GM18861 (cell line): Measurements from ENCODE around the gene PDLIM4.

Experiments
- ATAC-seq: cut with Tn5 transposase; IDR thresholded peaks from one replicate; pipeline ENCODE4 v1.9.1; 2021; ENCODE audit not compliant: unreplicated experiment

Gene PDLIM4

DNA sequence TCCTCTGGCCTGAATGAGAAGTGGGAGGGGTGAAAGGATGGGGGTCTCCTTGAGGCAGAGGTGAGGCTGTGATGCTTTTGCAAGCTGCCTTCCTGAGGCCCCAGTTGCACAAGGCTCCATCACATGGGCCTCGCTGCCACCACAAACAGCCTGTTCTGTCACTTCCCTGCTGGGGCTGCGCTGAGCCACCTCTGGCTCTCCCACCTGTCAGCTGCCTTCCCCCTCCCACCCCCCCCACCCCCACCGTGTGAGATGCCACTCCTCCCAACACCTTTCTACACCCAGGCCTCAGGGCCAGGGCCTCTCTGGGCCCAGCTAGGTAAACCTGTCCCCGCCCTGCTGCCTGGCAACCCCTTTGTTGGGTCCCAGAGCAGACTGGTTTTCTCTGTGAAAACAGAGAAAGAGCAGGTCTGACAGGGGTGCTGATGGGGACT is 4.5 kb upstream of the PDLIM4 start:
- no peak for ATAC-seq

DNA sequence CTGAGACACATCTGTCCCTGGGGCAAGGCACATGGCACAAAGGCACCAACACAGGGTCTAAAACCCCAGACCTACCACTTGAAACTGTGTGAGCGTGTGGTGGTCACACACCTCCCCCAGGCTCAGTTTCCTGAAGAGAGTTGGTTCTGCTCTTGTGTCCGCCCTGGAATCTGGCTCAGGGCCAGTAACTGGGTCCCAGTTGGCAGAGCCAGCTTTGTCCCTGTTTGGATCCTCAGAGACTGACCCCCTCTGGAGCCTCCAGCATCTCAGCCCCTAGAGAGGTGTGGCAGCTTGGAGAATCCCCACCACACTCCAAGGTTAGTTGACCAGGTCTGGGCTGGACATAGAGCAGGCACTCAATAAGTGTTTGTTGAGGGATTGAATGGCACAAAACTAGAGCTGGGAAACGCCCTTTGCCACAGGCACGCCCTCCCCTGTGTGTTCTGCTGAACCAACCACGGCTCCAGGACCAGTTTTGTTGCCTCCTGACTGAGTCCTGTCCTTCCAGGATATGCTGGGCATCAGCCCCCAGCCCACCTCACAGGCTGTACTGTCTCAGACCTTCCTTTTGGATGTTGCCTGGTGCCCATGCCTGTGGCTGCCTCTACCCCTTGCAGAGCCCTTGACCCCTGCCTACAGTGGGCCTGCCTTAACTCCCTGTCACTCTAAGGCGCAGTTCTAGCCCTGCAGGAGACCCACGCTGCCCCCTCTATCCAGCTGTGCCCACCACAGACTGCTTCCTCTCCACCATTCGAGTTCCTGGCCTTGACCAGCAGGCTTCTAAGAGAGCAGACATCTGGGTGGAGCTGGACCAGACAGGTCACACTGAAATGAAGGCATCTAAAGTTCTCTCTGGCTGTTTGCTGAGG is 3.8 kb upstream of the PDLIM4 start:
- no peak for ATAC-seq

DNA sequence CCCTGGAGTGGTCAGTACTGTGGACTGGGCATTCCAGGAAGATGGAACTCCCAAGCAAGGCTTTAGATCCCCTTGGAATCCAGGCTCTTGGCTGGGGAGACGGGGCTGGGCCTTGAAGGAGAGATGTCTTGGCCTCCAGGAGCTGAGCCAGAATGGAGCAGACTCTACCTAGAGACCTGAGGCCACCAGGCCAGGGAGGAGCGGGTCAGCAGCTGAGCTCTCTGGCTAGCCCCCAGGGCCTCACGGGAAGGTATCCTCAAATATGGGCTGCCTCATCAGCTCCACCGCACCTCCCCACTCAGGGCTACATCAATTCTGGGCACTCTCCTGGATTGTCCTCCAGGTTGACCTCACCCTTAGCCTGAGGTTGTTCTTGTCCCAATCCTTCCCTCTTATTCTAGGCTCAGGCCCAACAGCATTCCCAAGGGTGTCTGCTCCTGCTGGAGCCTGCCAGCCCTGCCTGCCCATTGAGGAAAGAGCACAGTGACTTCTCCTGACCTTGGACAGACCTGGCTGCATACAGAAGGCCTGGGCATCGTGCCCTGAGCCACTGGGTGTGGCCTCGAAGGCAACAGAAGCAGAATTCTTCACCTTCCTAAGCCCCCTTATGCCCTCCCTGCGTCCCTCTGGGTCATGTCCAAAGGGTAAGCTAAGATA is 3.0 kb upstream of the PDLIM4 start:
- ATAC-seq = no peak

DNA sequence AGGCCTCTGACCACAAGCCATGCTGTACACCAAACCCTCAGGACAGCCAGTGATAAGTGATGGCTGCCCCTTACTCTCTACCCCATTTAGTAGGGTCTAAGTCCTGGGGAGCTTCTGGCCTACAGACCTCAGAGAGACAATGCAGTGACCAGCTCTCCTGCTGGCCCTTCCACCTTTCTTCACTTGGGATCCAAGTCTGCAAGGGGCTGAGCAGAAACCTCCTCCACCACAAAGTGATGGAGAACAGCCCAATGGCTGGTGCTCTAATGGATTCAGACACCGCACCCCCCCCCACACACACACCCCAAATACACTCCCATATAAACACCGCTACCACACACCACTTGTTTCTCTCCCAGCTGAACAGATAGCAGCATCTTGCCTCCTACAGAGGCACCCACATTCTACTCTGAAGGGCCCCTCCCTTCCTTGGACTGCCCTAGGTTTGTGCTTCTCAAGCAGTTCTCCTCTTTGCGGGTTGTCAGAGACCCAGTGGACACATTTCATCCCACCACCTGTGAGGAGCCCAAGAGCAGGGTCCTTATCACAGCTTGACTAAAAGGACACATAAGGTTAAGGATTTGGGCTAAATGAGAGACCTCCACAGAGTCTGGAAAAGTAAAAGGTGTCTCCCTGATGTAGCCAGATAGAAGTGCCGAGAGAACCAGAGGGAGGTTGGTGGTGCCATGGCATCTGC is 1.3 kb upstream of the PDLIM4 start:
- no peak for ATAC-seq

DNA sequence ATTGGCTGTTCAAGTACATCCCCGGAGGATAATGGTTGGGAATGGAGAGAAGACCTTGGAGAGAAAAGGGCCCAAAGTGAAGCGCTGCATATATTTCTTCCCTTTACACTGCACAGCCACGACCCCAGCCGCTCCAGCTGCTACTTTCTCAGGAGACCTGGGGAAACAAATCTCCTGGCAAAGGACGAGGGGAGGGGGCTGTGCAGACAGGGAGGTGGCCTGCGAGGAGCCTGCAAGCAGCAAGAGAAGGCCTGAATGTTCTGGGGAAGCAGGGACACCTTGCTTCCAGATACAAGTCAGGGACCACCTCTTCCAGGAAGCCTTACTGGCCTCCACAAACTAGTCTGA is 739 bp upstream of the PDLIM4 start:
- ATAC-seq = no peak

DNA sequence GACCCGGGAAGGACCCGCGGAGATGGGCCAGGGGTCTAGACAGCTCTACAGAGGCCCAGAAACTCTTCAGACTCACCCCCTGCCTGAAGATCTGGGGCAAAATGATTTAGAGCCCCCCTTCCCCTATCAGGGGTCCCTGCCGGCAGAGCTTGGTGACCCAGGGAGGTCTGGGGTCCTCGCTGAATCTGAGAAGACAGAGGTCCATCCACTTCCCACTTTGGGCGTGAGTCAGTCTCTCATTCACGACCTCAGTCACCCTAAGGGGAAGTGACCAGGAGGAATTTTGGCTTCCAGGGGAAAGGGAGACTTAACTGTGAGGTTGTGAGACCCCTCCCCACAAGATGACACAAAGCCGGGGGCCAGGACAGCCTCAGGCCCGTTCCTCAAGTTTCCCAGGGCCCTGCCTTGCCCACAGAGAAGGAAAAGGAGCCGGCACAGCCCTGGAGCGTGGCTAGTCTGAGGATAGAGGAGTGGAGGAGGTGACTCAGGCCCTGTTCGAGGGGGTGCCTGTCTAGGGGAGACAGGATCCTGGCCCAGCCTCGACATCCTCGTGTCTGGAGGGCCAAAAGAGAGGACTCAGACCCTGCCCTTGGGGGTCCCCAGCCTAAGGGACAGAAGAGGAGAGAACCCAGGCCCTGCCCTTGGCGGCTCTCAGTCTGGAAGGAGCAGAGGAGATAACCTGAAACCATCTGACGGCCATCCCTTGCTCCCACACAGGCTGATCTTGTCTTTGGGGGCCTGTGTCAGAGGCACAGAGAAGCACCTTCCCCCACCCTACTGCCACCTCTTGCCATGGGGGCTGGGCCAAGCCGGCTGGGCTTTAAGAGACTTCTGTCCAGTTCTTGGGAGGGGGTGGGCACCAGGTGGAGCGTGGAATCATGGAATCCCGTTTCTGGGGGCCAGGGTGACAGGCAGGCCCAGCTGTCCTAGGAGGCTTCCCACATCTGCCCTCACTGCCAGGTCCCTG is 889 bp downstream of the PDLIM4 start:
- ATAC-seq = no peak

DNA sequence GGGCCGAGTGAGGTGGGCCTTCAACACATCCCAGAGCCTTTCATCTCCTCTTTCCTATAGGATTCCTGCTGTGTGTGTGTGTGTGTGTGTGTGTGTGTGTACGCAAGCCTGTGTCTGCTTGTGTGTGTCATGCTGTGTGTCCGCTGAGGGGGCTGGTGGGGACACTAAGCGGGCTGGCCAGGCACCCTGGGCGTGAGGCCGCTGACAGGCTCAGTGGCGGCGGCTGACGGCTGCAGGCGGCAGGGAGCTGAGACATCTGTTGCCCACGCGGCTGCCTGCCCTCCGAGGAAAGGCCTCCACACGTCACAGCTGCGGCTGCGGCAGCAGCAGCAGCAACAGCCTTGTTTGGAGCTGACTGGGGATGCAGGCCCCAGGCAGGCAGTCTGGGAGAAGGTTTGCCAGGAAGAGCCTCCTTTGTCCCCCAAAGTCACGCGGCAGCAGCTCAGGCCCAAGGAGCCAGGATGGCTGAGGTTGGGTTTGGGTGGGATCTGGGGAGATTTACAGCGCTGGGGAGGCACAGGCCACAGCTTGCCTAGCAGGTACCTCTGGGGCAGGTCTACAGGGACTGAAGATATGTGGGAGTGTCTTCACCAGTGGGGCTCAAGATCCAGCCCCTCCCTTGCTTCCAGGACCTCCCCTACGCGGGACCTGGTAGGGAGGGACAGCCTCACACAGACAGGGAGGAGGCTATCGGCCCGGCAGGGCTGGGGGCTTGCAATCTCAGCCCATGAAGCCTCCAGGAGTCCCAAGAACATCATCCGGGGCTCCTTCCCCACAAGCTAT is 1.8 kb downstream of the PDLIM4 start:
- no peak for ATAC-seq

DNA sequence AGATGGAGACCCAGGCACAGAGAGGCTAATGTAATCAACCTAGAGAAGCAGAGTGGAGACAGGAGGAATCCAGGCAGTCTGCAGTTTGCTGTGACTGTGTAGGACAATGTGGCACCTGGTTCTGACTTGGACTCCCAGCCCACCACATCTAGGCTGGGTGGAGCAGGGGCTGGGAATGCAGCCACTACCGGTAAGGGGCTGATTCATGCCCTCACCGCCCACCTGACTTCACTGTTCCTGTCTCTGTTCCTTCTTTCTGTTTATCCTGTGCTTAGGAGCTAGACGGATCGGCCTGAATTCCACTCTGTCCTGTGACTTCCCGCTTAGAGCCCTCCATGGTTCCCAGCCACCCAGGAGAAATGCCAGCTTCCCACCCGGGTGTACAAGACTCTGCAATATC is 2.6 kb downstream of the PDLIM4 start:
- ATAC-seq = no peak

DNA sequence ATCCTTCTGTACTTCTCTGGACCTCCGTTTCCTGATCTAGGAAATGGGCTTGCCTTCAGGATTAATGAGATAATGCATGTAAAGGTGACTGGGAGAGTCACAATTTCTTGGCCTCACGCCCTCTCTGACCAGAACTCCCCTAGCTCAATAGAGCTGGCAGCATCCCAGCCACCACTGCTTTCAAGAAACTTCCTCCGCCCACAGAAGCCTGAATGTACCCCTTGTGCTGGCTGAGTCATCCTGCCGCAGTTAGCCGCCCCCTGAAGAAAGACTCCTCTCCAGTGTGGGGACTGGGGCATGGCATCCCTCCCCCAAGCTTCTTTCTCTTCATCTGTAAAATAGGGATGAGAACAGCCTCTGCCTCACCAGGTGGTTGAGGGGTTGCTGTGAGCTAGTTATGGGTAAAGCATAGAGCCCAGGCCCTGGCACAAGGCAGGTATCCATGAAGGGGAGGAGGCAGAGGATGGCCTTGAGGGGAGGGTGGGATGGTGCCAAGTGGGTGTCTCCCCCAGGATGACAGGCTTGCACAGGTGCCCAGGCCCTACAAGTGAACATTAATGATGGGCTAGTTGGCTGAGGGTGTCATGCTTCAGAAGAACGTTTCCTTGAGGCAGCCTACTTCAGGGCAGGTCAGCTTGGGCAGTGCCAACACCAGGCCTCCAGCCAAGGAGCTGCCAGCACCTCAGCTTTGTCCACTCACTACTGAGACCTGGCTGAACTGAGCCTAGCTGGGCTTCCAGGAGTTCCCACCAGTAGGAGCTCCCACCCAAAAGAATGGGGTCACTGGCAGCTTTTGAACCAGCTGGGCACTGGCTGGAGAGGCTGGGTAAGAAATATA is 3.4 kb downstream of the PDLIM4 start:
- peak; percentile 60 for ATAC-seq

DNA sequence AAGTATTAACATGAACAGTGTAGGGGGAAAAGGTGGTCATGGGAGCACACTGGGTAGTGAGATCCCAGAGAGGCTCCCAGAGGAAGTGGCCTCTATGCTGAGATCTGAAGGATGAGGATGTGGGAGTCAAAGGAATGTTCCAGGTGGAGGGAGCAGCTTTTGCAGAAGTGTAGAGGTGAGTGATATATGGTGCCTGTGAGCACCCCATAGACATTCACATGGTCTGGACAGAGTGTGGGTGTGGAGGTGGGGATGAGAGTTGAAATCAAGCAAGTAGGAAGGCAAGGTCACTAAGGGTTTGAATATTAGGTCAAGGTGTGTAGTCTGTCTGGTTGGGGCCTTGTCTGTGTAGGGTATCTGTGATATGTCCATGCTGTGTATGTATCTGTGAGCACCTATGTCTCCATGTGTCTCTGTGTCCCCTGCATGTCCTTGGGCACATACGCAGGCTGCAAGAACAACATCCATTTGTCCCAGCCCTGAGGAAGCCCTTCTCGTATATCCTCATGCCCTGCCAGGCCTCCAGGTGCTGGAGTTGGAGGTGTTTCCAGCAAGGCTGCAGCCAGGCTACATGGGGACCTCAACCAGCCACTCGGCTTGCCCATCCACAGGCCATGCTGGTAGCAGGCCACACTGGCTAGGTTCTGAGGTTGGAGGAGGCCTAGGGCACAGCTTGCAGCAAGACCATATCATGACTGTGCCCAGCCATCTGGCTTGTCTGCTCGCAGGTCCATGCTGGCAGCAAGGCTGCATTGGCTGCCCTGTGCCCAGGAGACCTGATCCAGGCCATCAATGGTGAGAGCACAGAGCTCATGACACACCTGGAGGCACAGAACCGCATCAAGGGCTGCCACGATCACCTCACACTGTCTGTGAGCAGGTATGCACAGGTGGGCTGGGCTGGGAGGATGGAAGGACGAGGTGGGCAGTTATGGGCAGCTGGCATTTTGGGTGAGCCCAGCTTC is 4.7 kb downstream of the PDLIM4 start:
- ATAC-seq = no peak

DNA sequence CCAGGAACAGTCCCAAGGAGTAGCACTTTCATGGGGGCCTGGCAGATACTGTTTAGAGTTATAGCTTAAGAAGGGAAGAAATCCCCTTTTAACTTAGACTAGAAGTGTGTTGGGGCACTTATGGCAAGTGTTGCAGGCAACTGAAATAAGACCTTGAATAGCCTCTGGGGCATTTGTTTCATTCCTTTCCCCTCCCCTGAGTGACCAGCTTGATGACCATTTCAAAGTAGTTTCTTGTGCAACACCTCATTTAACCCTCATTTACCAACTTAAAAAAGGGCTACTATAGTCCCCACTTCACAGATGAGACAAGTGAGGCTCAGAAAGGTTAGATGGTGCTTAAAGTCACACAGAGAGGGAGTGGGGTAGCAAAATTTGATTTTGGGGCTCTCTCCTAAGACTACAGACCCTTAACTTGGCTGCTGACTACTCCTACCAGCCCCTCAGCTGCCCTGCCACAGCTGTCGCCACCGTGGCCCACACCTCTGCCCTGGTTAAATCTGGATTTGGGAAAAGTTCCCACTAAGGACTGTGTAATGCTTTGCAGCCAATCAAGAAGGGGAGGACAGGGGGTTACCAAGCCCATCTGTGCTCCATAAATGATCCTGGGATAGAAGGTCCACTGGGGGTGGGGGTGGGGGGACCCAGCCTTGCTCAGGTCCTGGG is 5.5 kb downstream of the PDLIM4 start:
- ATAC-seq = no peak

DNA sequence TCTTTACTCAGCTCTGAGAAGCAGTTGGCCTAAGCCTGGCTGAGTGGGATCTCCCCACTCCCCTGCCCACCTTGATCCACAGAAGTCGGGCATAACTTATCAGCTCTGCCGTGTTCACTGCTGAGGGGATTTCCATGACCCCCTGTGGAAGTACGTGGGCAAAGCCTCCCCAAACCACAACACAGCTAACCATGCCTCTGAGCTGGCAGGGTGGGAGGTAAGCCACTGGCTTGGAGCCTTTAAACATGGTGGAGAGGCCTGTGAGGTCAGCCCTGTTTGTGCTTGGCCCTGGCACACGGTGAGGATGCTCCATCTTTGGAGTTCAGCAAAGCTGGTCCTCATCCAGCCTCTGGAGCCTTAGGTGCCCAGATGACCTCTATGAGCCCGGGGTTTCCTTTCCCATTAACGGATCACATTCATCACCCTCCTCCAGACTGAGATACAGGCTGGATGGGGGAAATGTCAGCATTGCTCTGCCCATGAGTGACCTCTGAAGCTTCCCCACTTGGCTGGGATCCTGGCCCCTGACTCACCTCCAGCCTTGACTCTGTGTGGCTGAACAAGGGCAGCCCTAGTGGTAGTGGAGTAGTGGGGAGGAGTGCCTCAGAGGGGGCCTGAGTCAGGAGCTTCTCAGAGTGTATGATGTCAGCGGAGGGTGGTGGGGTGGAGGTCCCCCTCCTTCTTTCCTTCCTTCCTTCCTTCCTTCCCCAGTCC is 6.2 kb downstream of the PDLIM4 start:
- no peak for ATAC-seq

DNA sequence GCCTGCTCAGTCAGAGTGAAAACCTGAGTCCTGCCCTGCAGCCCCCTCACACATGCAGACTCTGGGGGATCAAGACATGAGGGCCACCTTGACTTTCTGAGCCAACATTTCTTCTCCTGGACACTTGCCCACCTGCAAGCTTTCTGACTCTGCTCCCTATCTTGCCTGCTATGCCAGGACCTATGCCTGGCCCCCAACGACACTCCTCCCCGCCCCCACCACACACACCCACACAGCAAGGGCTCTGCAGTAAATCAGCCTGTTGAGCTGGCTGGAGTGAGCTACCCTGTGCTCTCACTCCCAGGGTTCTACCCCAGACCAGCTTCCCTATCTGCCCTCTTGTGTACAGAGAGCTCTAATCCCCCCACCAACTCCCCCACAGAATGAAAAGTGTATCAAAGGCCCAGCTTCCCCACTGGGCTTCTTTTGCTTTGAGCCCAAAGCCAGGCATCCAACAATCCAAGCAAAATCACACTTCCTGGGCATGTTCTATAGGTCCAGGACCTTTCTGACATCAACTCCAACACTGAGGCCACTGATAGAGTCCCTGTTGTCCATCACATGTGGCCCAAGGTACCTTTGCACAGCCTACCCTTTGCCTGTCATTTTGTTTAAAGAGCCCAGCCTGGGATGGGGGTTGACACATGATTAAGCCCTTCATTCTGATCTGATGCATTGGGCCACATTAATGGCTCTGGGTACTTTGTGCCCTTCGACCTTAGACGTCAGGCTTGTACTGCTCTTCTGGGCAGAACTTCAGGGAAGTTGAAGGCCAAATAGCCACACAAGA is 7.2 kb downstream of the PDLIM4 start:
- ATAC-seq = no peak

DNA sequence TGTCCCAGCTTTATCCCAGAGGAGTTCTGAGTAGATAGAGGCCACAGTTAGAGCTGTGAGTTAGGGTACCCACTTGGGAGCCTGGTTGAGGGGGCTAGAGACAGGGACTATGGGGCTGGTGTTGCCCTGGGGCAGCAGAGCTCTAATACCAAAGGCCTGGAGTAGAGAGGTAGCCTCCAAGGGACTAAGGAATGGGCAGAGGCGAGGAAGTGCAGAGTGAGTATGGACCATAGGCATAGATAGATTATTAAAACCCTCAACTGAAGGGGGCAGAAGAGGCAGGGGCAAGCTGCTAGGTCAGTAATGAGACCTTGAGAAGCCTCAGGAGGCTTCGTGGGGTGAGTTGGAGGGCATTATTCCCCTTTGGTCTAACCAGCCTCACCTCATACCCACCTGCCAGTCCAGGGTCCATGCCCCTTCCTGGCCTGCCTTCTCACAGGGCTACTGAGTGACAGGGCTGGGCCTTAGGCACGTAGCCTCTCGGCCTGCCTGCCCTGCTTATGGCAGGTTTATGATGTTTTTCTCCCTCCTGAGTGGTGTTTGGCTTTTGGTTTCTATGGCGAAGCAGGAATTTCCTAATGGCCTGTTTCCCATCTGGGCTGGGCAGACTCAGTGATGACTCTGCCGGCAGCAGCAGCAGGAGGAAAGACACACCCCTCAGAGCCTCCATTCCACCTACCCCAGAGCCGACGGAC is 8.0 kb downstream of the PDLIM4 start:
- no peak for ATAC-seq

DNA sequence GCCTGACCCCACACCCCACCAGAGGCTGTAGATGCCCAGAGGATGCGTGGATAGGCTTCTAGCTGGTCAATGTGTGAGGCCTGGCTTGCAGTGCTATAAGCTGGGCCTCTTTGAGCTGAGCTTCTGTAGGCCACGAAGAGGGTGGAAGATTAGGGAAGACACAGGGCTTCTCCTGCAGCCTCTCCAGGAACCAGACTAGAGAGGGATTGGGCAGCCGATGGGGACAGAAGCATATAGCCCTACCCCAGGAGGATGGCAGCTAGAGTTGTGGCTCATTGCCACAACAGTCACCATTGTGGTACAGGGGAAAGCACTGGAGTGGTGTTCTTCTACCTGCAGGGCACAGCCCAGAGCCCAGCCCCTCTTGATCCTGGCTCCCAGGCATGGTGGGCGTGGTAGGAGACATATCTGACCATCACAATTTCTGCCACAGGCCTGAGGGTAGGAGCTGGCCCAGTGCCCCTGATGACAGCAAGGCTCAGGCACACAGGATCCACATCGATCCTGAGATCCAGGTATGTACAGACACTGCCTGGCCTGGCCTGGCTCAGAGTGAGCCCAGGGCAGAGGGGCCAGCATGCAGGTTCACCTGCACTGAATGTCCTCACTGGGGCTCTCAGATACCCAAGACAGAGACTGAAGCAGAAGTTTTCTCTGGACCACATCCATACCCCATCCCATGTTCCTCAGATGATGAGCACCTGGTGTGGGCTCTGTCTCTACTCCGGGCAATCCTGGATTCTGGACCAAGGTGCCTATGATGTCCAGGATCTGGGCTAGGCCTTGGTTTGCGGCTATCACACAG is 8.7 kb downstream of the PDLIM4 start:
- ATAC-seq = no peak
